DND-41 (cell line): ENCODE data around the gene UTF1.

Experiments used
- ATAC-seq: fragments of 200-7000 bp; cut with Tn5 transposase; 3 replicates; pipeline ENCODE4 v1.9.1; 2021; ENCODE audit warnings: low read depth; ENCODE audit not compliant: insufficient read depth
- DNase-seq: peaks from one replicate; pipeline ENCODE4 v3.0.0-alpha.2; 2020
- H2AFZ ChIP-seq: 2 replicates; pipeline ENCODE4 v1.6.0; 2012; ENCODE audit warnings: low read depth, low read length
- H3K27ac ChIP-seq: 2 replicates; pipeline ENCODE4 v1.5.1; 2012; ENCODE audit warnings: low read length, inconsistent platforms
- H3K27me3 ChIP-seq: fragments of 200-600 bp; sonication (generic); 2 replicates; pipeline ENCODE4 v1.6.0; 2012; ENCODE audit warnings: low read length, mild to moderate bottlenecking, inconsistent platforms; ENCODE audit not compliant: insufficient read depth, poor library complexity
- H3K36me3 ChIP-seq: 2 replicates; pipeline ENCODE4 v1.5.1; 2012; ENCODE audit warnings: low read length, inconsistent platforms; ENCODE audit not compliant: insufficient read depth
- H3K4me1 ChIP-seq: 2 replicates; pipeline ENCODE4 v1.5.1; 2012; ENCODE audit warnings: mild to moderate bottlenecking, low read length; ENCODE audit not compliant: insufficient read depth
- H3K4me2 ChIP-seq: 2 replicates; pipeline ENCODE4 v1.6.0; 2012; ENCODE audit warnings: mild to moderate bottlenecking, moderate library complexity, low read length, inconsistent platforms; ENCODE audit not compliant: insufficient read depth
- H3K4me3 ChIP-seq, 2 experiments: fragments of 200-600 bp in 1 of 2; shearing (Covaris generic) in 1 of 2; 2 replicates each; pipeline ENCODE4 v1.5.1; 2012 to 2016; ENCODE audit warnings: inconsistent platforms in 2 of 2, low read length in 2 of 2, mild to moderate bottlenecking in 2 of 2, low read depth in 1 of 2, moderate library complexity in 1 of 2
- H3K79me2 ChIP-seq: 2 replicates; pipeline ENCODE4 v1.6.0; 2012; ENCODE audit warnings: low read length, inconsistent platforms; ENCODE audit not compliant: insufficient read depth
- H3K9ac ChIP-seq: 2 replicates; pipeline ENCODE4 v1.6.0; 2012; ENCODE audit warnings: low read depth, mild to moderate bottlenecking, inconsistent platforms, low read length, moderate library complexity
- H3K9me3 ChIP-seq: 2 replicates; pipeline ENCODE4 v1.5.1; 2012; ENCODE audit warnings: low read length, moderate library complexity, mild to moderate bottlenecking, inconsistent platforms; ENCODE audit not compliant: insufficient read depth, severe bottlenecking
- H4K20me1 ChIP-seq: 2 replicates; pipeline ENCODE4 v1.6.0; 2012; ENCODE audit warnings: low read length; ENCODE audit not compliant: insufficient read depth
- EZH2 ChIP-seq: IDR thresholded peaks from 3 replicates; pipeline ENCODE4 v1.6.1; 2012; ENCODE audit warnings: borderline replicate concordance, low read depth, mild to moderate bottlenecking, moderate library complexity, low read length, inconsistent platforms; ENCODE audit not compliant: severe bottlenecking
- TF ChIP-seq, protein P1 (sequence below): IDR thresholded peaks from 2 replicates; pipeline ENCODE4 v1.5.1; 2012; ENCODE audit warnings: borderline replicate concordance, low read length, moderate library complexity, mild to moderate bottlenecking; ENCODE audit not compliant: poor library complexity, severe bottlenecking; ENCODE audit errors: extremely low read depth

UTF1 gene

GRCh38 chr10:133273534-133274143 lies 43.6 kb downstream of the UTF1 start:
- H3K4me1 ChIP-seq, result no peaks in the 10 kb centered on the region
- H4K20me1 ChIP-seq, result peaks cover 4% of the 10 kb centered on the region; the same call in 1 of the 2 replicates
- H3K9ac ChIP-seq, result no peak overlapping the region
- no peak for DNase-seq
- no peaks in the 10 kb centered on the region for H3K79me2 ChIP-seq
- no peak overlapping the region for H3K27ac ChIP-seq
- TF ChIP-seq, protein P1, sequence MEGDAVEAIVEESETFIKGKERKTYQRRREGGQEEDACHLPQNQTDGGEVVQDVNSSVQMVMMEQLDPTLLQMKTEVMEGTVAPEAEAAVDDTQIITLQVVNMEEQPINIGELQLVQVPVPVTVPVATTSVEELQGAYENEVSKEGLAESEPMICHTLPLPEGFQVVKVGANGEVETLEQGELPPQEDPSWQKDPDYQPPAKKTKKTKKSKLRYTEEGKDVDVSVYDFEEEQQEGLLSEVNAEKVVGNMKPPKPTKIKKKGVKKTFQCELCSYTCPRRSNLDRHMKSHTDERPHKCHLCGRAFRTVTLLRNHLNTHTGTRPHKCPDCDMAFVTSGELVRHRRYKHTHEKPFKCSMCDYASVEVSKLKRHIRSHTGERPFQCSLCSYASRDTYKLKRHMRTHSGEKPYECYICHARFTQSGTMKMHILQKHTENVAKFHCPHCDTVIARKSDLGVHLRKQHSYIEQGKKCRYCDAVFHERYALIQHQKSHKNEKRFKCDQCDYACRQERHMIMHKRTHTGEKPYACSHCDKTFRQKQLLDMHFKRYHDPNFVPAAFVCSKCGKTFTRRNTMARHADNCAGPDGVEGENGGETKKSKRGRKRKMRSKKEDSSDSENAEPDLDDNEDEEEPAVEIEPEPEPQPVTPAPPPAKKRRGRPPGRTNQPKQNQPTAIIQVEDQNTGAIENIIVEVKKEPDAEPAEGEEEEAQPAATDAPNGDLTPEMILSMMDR, result no peak
- no peak for ATAC-seq
- H3K4me2 ChIP-seq, result no peak overlapping the region
- no peaks in the 10 kb centered on the region for H3K27me3 ChIP-seq
- H3K4me3 ChIP-seq, result no peak overlapping the region
- H2AFZ ChIP-seq, result no peak overlapping the region
- peaks cover 17% of the 10 kb centered on the region for H3K36me3 ChIP-seq
- no peaks in the 10 kb centered on the region for H3K9me3 ChIP-seq

DNA sequence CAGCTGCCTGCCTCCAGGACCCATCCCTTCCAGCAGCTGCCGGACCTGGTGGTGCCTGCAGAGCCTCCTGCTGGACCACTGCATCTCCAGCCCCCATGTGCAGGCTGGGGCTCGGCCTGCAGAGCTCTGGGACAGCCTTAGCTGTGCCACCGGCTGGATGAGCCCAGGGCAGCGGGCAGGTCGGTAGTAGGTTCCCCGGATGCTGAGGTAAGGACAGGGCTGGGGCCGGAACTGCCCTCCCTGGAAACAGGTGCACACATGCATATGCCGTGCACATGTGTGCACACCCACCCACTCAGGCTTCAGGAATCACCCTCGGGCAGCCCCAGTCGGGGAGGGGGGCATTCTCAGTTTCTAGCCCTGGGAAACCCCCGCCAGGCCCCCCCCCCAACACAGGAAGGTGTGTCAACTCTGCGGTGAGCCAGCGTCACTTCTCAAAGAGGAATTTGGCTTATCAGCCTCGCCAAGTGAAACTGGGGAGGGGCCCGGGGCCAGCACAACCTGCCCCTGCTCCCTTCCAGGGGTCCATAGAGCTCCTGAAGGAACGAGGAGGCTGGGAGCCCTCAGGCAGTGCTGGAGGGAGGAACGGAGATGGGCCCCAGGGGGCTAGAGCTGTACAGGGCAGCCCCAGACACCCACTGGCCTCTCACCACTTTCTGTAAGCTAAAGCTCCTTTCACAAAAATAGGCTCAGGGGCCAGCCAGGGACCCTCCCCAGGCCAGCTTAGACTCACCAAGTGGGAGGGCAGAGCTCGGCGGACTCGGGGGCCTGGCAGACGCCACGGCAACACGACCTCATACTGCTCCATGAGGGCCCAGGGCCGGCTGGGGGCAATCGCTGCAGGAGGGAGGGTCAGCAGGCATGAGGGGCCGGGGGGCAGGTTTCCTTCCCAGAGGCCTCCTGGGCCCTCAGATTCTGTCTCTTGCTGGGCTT lies 45.0 kb downstream of the UTF1 start:
- no peak for TF ChIP-seq EZH2
- TF ChIP-seq, protein P1, result no peak
- ATAC-seq, result no peak
- Histone ChIP-seq H3K4me2 (no peak overlapping the region), H4K20me1 (peaks cover 4% of the 10 kb centered on the region; the same call in 1 of the 2 replicates), H3K9ac (no peak overlapping the region), H3K79me2 (no peaks in the 10 kb centered on the region), H2AFZ (no peak overlapping the region), H3K4me1 (no peaks in the 10 kb centered on the region), H3K4me3 (no peak overlapping the region), H3K27ac (no peak overlapping the region), H3K27me3 (no peaks in the 10 kb centered on the region), H3K36me3 (peaks cover 23% of the 10 kb centered on the region), H3K9me3 (no peaks in the 10 kb centered on the region)
- DNase-seq, result no peak

- Histone ChIP-seq H4K20me1 (peaks cover 8% of the 10 kb centered on the region), H3K9ac (no peak overlapping the region), H3K79me2 (no peaks in the 10 kb centered on the region), H3K27me3 (no peaks in the 10 kb centered on the region), H3K4me3 (no peak overlapping the region), H3K27ac (no peak overlapping the region), H3K4me2 (no peak overlapping the region), H3K4me1 (no peaks in the 10 kb centered on the region), H2AFZ (no peak overlapping the region), H3K36me3 (peaks cover 23% of the 10 kb centered on the region), H3K9me3 (no peaks in the 10 kb centered on the region)
- TF ChIP-seq, protein P1, result no peak
- TF ChIP-seq EZH2, result no peak
- ATAC-seq (no peak), DNase-seq (no peak)
Measured at GRCh38 chr10:133275684-133276092, 45.7 kb downstream of the UTF1 start.
